ENCODE results near the gene MAP4K2. TPM values are rescaled to one million over a fixed set of nuclear protein-coding genes. Genes with fewer than 3 reads are reported as not detected.
A peak's percentile ranks its signal among the peaks of the same experiment; 100 is the strongest.

MAP4K2 gene
- total RNA-seq, 1 experiment from 2014 or later = 16.8 TPM

- Histone ChIP-seq H3K4me1 (no peaks in the 10 kb centered on the region), H3K9me3 (no peaks in the 10 kb centered on the region), H3K4me3 (ENCODE audit: low read depth, low read length) (no peak overlapping the region), H3K27me3 (replicated peaks; ENCODE audit: control insufficient read depth, insufficient read depth, low read length) (no peaks in the 10 kb centered on the region), H3K36me3 (ENCODE audit: control insufficient read depth, insufficient read depth, low read length) (no peaks in the 10 kb centered on the region)
- Mint-ChIP-seq H3K36me3 (ENCODE audit: insufficient read depth, unreplicated experiment) (no peaks in the 10 kb centered on the region), H3K9me3 (ENCODE audit: unreplicated experiment) (no peaks in the 10 kb centered on the region), H3K4me3 (ENCODE audit: unreplicated experiment) (no peak overlapping the region), H3K4me1 (ENCODE audit: low read depth, unreplicated experiment) (no peaks in the 10 kb centered on the region), H3K27ac (ENCODE audit: unreplicated experiment) (no peak overlapping the region), H3K27me3 (ENCODE audit: insufficient read depth, unreplicated experiment) (no peaks in the 10 kb centered on the region)
- intact Hi-C loops (cut with micrococcal nuclease; ENCODE audit: unreplicated experiment) = no loop called here
- DNase-seq = peak in 1 of 2 experiments; percentile 37
- POLR2A ChIA-PET = no interaction called here
- TF ChIP-seq, protein P1, sequence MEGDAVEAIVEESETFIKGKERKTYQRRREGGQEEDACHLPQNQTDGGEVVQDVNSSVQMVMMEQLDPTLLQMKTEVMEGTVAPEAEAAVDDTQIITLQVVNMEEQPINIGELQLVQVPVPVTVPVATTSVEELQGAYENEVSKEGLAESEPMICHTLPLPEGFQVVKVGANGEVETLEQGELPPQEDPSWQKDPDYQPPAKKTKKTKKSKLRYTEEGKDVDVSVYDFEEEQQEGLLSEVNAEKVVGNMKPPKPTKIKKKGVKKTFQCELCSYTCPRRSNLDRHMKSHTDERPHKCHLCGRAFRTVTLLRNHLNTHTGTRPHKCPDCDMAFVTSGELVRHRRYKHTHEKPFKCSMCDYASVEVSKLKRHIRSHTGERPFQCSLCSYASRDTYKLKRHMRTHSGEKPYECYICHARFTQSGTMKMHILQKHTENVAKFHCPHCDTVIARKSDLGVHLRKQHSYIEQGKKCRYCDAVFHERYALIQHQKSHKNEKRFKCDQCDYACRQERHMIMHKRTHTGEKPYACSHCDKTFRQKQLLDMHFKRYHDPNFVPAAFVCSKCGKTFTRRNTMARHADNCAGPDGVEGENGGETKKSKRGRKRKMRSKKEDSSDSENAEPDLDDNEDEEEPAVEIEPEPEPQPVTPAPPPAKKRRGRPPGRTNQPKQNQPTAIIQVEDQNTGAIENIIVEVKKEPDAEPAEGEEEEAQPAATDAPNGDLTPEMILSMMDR (IDR thresholded peaks at IDR 0.05; ENCODE audit: insufficient read depth in 1 of 2, low read depth in 1 of 2, low read length in 1 of 2, severe bottlenecking in 1 of 2, unreplicated experiment in 1 of 2) = no peak
- CTCF ChIA-PET = no interaction called here
- BruUV-seq (replicated peaks) = no TSS peak
Observed at GRCh38 chr11:64790205-64791095, 12.6 kb downstream of the MAP4K2 start.

DNA sequence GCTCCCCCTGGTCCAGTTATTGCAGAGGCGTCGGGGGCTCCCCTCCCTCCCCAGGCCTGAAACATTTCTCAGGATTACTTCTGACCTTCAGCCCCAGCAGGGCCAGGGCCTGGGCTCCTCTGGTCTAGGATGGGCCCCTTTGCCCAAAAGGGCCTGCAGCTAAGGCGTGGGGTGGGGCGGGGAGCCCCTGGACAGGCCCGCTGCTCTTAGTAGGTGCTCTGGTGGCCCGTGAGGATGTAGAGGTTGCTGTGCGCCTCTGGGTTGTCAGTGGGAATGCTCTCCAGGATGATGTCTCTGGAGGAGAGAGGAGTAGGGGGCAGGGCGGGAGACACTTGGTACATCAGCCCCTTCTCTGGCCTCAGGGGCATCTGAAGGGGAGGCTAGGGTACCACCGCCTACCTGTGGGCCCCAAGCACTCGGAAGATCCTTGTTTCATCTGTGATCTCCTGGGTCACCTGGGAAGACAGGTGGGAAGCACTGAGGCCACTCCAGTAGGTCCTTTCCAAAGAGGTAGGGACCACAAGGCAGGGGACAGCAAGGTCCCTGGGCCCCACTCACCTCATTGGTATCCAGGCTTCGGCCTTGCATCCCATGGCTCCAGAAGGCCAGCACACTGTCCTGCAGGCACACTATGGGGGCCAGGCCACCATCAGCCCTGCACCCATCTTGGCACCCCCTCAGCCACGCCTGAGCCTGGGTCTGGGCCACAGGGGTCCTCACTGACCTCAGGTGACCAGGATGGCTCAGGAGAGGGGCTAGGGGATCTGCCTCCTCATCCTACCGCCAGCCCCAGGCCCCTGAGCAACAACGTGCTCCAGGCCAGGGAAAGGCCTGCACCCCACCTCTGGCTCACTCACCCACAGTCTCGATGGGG lies 13.4 kb downstream of the MAP4K2 start:
- no peak overlapping the region for H3K4me3 Mint-ChIP-seq (ENCODE audit: unreplicated experiment)
- Histone ChIP-seq H3K4me1 (no peaks in the 10 kb centered on the region), H3K27me3 (replicated peaks; ENCODE audit: control insufficient read depth, insufficient read depth, low read length) (no peaks in the 10 kb centered on the region), H3K36me3 (ENCODE audit: control insufficient read depth, insufficient read depth, low read length) (no peaks in the 10 kb centered on the region), H3K4me3 (ENCODE audit: low read depth, low read length) (no peak overlapping the region), H3K9me3 (no peaks in the 10 kb centered on the region)
- TF ChIP-seq, protein P1 (IDR thresholded peaks at IDR 0.05; ENCODE audit: insufficient read depth in 1 of 2, low read depth in 1 of 2, low read length in 1 of 2, severe bottlenecking in 1 of 2, unreplicated experiment in 1 of 2) = no peak
- intact Hi-C loops (cut with micrococcal nuclease; ENCODE audit: unreplicated experiment) = no loop called here
- no peaks in the 10 kb centered on the region for H3K4me1 Mint-ChIP-seq (ENCODE audit: low read depth, unreplicated experiment)
- peak in 1 of 2 experiments; percentile 21 for DNase-seq
- ChIA-PET POLR2A (interaction anchor here (0.6 kb wide), 1 partner anchor 33 kb away, joined by 3 read pairs; no protein-coding TSS in a partner anchor), CTCF (no interaction called here)
- H3K9me3 Mint-ChIP-seq (ENCODE audit: unreplicated experiment) = no peaks in the 10 kb centered on the region
- no TSS peak for BruUV-seq (replicated peaks)
- H3K27ac Mint-ChIP-seq (ENCODE audit: unreplicated experiment) = no peak overlapping the region
- H3K27me3 Mint-ChIP-seq (ENCODE audit: insufficient read depth, unreplicated experiment) = no peaks in the 10 kb centered on the region
- no peaks in the 10 kb centered on the region for H3K36me3 Mint-ChIP-seq (ENCODE audit: insufficient read depth, unreplicated experiment)
